SK-N-MC (cell line): ENCODE measurements around the gene RNASE8.

Source experiments
- DNase-seq: peaks from one replicate; pipeline ENCODE4 v3.0.0-alpha.2; 2011; ENCODE audit warnings: low read depth, low spot score
- H3K27ac ChIP-seq: fragments of 200-600 bp; sonication (generic); 2 replicates; pipeline ENCODE4 v1.5.1; 2016; ENCODE audit warnings: mixed run types
- H3K36me3 ChIP-seq: fragments of 200-600 bp; sonication (generic); 2 replicates; pipeline ENCODE4 v1.6.1; 2017; ENCODE audit warnings: antibody characterized with exemption, low read length, mixed read lengths; ENCODE audit not compliant: insufficient read depth
- H3K4me3 ChIP-seq: fragments of 200-600 bp; sonication (generic); 2 replicates; pipeline ENCODE4 v1.5.1; 2016
- H3K9ac ChIP-seq: fragments of 200-600 bp; sonication (generic); 2 replicates; pipeline ENCODE4 v1.8.0; 2017; ENCODE audit warnings: mixed run types, mixed read lengths; ENCODE audit not compliant: insufficient read length
- H3K9me3 ChIP-seq: fragments of 200-600 bp; sonication (generic); 2 replicates; pipeline ENCODE4 v1.6.1; 2017; ENCODE audit warnings: low read depth, mild to moderate bottlenecking, antibody characterized with exemption, low read length, moderate library complexity, mixed read lengths
- EZH2 ChIP-seq: fragments of 200-600 bp; sonication (generic); IDR thresholded peaks from one replicate; pipeline ENCODE4 v1.6.1; 2017; ENCODE audit warnings: antibody characterized with exemption
- FOXP2 ChIP-seq: optimal IDR thresholded peaks from 2 replicates; pipeline ENCODE3; 2011; ENCODE audit warnings: mild to moderate bottlenecking, moderate library complexity; ENCODE audit not compliant: insufficient read depth; ENCODE audit errors: extremely low read length, control extremely low read depth
- POLR2AphosphoS5 ChIP-seq: IDR thresholded peaks from 2 replicates; pipeline ENCODE4 v1.6.1; 2012; ENCODE audit warnings: mild to moderate bottlenecking, low read depth, low read length, borderline replicate concordance

The RNASE8 gene

GRCh38 chr14:21026274-21026987 lies 31.2 kb upstream of the RNASE8 start:
- DNase-seq: no peak
- no peak overlapping the region for H3K4me3 ChIP-seq
- H3K27ac ChIP-seq: no peak overlapping the region
- H3K9me3 ChIP-seq: no peaks in the 10 kb centered on the region
- H3K36me3 ChIP-seq: no peaks in the 10 kb centered on the region; the same call in 1 of the 2 replicates
- TF ChIP-seq POLR2AphosphoS5 (no peak), EZH2 (no peak), FOXP2 (no peak)
- H3K9ac ChIP-seq: no peak overlapping the region

- no peaks in the 10 kb centered on the region for H3K36me3 ChIP-seq
- no peak for DNase-seq
- no peak overlapping the region for H3K27ac ChIP-seq
- no peaks in the 10 kb centered on the region for H3K9me3 ChIP-seq
- no peak for TF ChIP-seq EZH2
- no peak for TF ChIP-seq POLR2AphosphoS5
- TF ChIP-seq FOXP2: no peak
- no peak overlapping the region for H3K4me3 ChIP-seq
- no peak overlapping the region for H3K9ac ChIP-seq
Observed at GRCh38 chr14:21026988-21027315, 30.7 kb upstream of the RNASE8 start.

GRCh38 chr14:21029917-21030316 lies 27.7 kb upstream of the RNASE8 start, which contains the start of gene TPPP2:
Gene TPPP2 (plus strand): TSS chr14:21030217. CDS start chr14:21030582, 365 bp downstream.
- Histone ChIP-seq H3K9me3 (no peaks in the 10 kb centered on the region), H3K4me3 (no peak within 1 kb of the TSS), H3K9ac (no peak within 1 kb of the TSS), H3K27ac (no peak within 1 kb of the TSS), H3K36me3 (no peaks in the 10 kb centered on the region)
- no peak for DNase-seq
- no peak for TF ChIP-seq FOXP2
- no peak for TF ChIP-seq EZH2
- TF ChIP-seq POLR2AphosphoS5: no peak

GRCh38 chr14:21030531-21030930 lies 27.1 kb upstream of the RNASE8 start:
- DNase-seq: no peak
- Histone ChIP-seq H3K4me3 (no peak overlapping the region), H3K9me3 (no peaks in the 10 kb centered on the region), H3K36me3 (no peaks in the 10 kb centered on the region), H3K27ac (no peak overlapping the region), H3K9ac (no peak overlapping the region)
- no peak for TF ChIP-seq FOXP2
- no peak for TF ChIP-seq POLR2AphosphoS5
- TF ChIP-seq EZH2: no peak

- Histone ChIP-seq H3K4me3 (no peak overlapping the region), H3K27ac (no peak overlapping the region), H3K36me3 (no peaks in the 10 kb centered on the region), H3K9ac (no peak overlapping the region), H3K9me3 (no peaks in the 10 kb centered on the region)
- TF ChIP-seq FOXP2: no peak
- TF ChIP-seq EZH2: no peak
- TF ChIP-seq POLR2AphosphoS5: no peak
- DNase-seq: no peak
Observed at GRCh38 chr14:21032326-21033132, 25.1 kb upstream of the RNASE8 start.

GRCh38 chr14:21033133-21033698 lies 24.4 kb upstream of the RNASE8 start:
- no peak overlapping the region for H3K4me3 ChIP-seq
- no peak overlapping the region for H3K27ac ChIP-seq
- DNase-seq: no peak
- no peaks in the 10 kb centered on the region for H3K9me3 ChIP-seq
- no peak overlapping the region for H3K9ac ChIP-seq
- H3K36me3 ChIP-seq: no peaks in the 10 kb centered on the region
- TF ChIP-seq FOXP2 (no peak), EZH2 (no peak), POLR2AphosphoS5 (no peak)

- no peak within 1 kb of the TSS for H3K9ac ChIP-seq
- no peak for DNase-seq
- no peak for TF ChIP-seq FOXP2
- no peak for TF ChIP-seq POLR2AphosphoS5
- TF ChIP-seq EZH2: no peak
- no peaks in the 10 kb centered on the region for H3K36me3 ChIP-seq
- no peak within 1 kb of the TSS for H3K27ac ChIP-seq
- H3K4me3 ChIP-seq: no peak within 1 kb of the TSS
- H3K9me3 ChIP-seq: no peaks in the 10 kb centered on the region
Observed at GRCh38 chr14:21034707-21035106, 22.9 kb upstream of the RNASE8 start, which contains the start of gene RNASE13. Gene RNASE13 (minus strand): TSS chr14:21034807. CDS start chr14:21034288, 519 bp downstream.

GRCh38 chr14:21036751-21037150 lies 20.9 kb upstream of the RNASE8 start:
- H3K4me3 ChIP-seq: no peak overlapping the region
- no peak overlapping the region for H3K9ac ChIP-seq
- TF ChIP-seq FOXP2 (no peak), POLR2AphosphoS5 (no peak), EZH2 (no peak)
- no peak overlapping the region for H3K27ac ChIP-seq
- no peaks in the 10 kb centered on the region for H3K9me3 ChIP-seq
- no peak for DNase-seq
- H3K36me3 ChIP-seq: no peaks in the 10 kb centered on the region

GRCh38 chr14:21037156-21037555 lies 20.5 kb upstream of the RNASE8 start:
- DNase-seq: no peak
- no peak for TF ChIP-seq FOXP2
- no peak for TF ChIP-seq POLR2AphosphoS5
- no peak for TF ChIP-seq EZH2
- H3K9me3 ChIP-seq: no peaks in the 10 kb centered on the region
- H3K36me3 ChIP-seq: no peaks in the 10 kb centered on the region
- no peak overlapping the region for H3K27ac ChIP-seq
- H3K4me3 ChIP-seq: no peak overlapping the region
- no peak overlapping the region for H3K9ac ChIP-seq
